Measurements from ENCODE around the gene FBH1. TPM values are rescaled to one million over a fixed set of nuclear protein-coding genes. Genes with fewer than 3 reads are reported as not detected.

FBH1 gene
- total and polyA plus RNA-seq, 9 of the 15 experiments (the other 6 are each of a cell fraction or from before 2014, with no cell fraction given): 13.4 to 108 (median 77.8) TPM

GRCh38 chr10:5975641-5976473 lies 85.8 kb downstream of the FBH1 start (continued):
- TF ChIP-seq, protein P1, sequence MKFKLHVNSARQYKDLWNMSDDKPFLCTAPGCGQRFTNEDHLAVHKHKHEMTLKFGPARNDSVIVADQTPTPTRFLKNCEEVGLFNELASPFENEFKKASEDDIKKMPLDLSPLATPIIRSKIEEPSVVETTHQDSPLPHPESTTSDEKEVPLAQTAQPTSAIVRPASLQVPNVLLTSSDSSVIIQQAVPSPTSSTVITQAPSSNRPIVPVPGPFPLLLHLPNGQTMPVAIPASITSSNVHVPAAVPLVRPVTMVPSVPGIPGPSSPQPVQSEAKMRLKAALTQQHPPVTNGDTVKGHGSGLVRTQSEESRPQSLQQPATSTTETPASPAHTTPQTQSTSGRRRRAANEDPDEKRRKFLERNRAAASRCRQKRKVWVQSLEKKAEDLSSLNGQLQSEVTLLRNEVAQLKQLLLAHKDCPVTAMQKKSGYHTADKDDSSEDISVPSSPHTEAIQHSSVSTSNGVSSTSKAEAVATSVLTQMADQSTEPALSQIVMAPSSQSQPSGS (CRISPR knock-in tag; IDR thresholded peaks at IDR 0.05): no peak
- peak; percentile 58 for TF ChIP-seq CHD1 (IDR thresholded peaks at IDR 0.05; ENCODE audit: low read length)
- TF ChIP-seq E2F5 (CRISPR knock-in tag; IDR thresholded peaks at IDR 0.05): no peak
- no peak for TF ChIP-seq PCBP1 (IDR thresholded peaks at IDR 0.05; ENCODE audit: low read depth, low read length, poor library complexity, severe bottlenecking)
- TF ChIP-seq HMG20B (CRISPR knock-in tag; IDR thresholded peaks at IDR 0.05): no peak
- no peak for TF ChIP-seq ZNF408 (CRISPR knock-in tag; IDR thresholded peaks at IDR 0.05; ENCODE audit: low read depth)
- no peak for TF ChIP-seq MEF2A (IDR thresholded peaks at IDR 0.05; ENCODE audit: control insufficient read depth, low read depth, low read length)
- TF ChIP-seq ZNF586 (CRISPR knock-in tag; conservative IDR thresholded peaks at IDR 0.05): no peak
- TF ChIP-seq ZNF175 (CRISPR knock-in tag; IDR thresholded peaks at IDR 0.05; ENCODE audit: low read depth): no peak
- TF ChIP-seq POLR3A (IDR thresholded peaks at IDR 0.05; ENCODE audit: borderline replicate concordance, extremely low read depth, insufficient read depth, insufficient read length): no peak
- no peak for TF ChIP-seq SOX6 (IDR thresholded peaks at IDR 0.05)
- TF ChIP-seq ZNF263 (CRISPR knock-in tag; IDR thresholded peaks at IDR 0.05; ENCODE audit: borderline replicate concordance): peak; percentile 92

Measured in K562 (cell line).